Measurements from ENCODE around the gene METTL9.

DNA sequence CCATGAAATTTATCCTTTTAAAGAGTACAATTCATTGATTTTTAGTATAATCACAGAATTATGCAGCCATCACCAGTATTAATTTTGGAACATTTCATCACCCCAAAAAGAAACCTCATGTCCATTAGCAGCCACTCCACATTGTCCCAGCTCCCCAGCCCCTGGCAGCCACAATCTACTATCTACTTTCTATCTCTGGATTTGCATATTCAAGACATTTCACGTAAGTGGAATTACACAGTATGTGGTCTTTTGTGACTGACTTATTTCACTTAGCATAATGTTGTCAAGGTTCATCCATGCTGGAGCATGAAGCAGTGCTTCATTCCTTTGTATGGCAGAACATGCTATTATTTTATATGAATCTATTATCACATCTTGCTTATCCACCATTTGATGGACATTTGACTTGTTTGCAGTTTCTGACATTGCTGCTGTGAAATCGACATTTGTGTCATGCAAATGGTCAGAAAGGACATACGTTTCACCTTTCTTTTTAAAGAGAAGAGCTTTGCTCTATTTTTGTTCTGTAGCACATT lies 10.7 kb downstream of the METTL9 start:
- TF ChIP-seq CTCF (IDR thresholded peaks at IDR 0.05; ENCODE audit: low read depth, low read length) (no peak), POLR2A (IDR thresholded peaks at IDR 0.05; ENCODE audit: extremely low read depth, insufficient read length) (no peak), MYC (IDR thresholded peaks at IDR 0.05; ENCODE audit: low read depth, low read length) (no peak)
- TF ChIP-seq, protein P1, sequence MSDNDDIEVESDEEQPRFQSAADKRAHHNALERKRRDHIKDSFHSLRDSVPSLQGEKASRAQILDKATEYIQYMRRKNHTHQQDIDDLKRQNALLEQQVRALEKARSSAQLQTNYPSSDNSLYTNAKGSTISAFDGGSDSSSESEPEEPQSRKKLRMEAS (IDR thresholded peaks at IDR 0.05; ENCODE audit: low read depth, low read length), result no peak
